Body of pancreas (tissue), 4 donors: ENCODE results near the gene MYO1G. TPM values are rescaled to one million over a fixed set of nuclear protein-coding genes. Genes with fewer than 3 reads are reported as not detected.

ENCODE experiments used
- ATAC-seq: fragments of 150-250 bp; one replicate; pipeline ENCODE4 v1.9.1; 2016
- DNase-seq, 4 donors: peaks; one replicate each; pipeline ENCODE4 v3.0.0-alpha.2; 2019
- H3K27ac ChIP-seq, 4 donors: fragments of 200-600 bp; sonication (generic); 1 replicate in 3 of 4; 2 replicates in 1 of 4; pipeline versions ENCODE4 v1.5.1 to v1.6.1; 2016 to 2019; ENCODE audit warnings: mild to moderate bottlenecking in 1 of 4, mixed read lengths in 1 of 4, moderate library complexity in 1 of 4
- H3K27me3 ChIP-seq, 2 donors: fragments of 200-600 bp; sonication (generic); one replicate each; pipeline ENCODE4 v1.6.0; 2016; ENCODE audit warnings: mild to moderate bottlenecking in 1 of 2
- H3K36me3 ChIP-seq, 2 donors: fragments of 200-600 bp; sonication (generic); replicated peaks in 1 of 2; 2 replicates each; pipeline ENCODE4 v1.5.1; 2016; ENCODE audit warnings: low read depth in 2 of 2; ENCODE audit not compliant: insufficient read depth in 1 of 2
- H3K4me1 ChIP-seq: fragments of 200-600 bp; sonication (generic); one replicate; pipeline ENCODE4 v1.6.0; 2016
- H3K4me3 ChIP-seq, 2 donors: fragments of 200-600 bp; sonication (generic); 1 replicate in 1 of 2; 2 replicates in 1 of 2; pipeline ENCODE4 v1.5.1; 2016 to 2019
- H3K9me3 ChIP-seq, 3 donors: fragments of 200-600 bp; sonication (generic); 1 replicate in 2 of 3; 2 replicates in 1 of 3; pipeline ENCODE4 v1.5.1; 2016
- CTCF ChIP-seq, 7 experiments: fragments of 450-650 bp in 4 of 7; fragments of 200-600 bp in 3 of 7; sonication (generic) in 3 of 7; IDR thresholded peaks; one replicate each; pipeline ENCODE4 v1.5.1; 2016 to 2019; ENCODE audit warnings: antibody characterized with exemption in 7 of 7
- POLR2A ChIP-seq, 3 donors: fragments of 450-650 bp; IDR thresholded peaks; one replicate each; pipeline ENCODE4 v1.6.1; 2016; ENCODE audit warnings: antibody characterized with exemption in 3 of 3, mild to moderate bottlenecking in 2 of 3
- WGBS, 2 donors: methylation state at CpG; one replicate each; pipeline ENCODE4 v1.1.5; 2017; 5-methylcytosine and 5-hydroxymethylcytosine counted together
- intact Hi-C: fragments of 100-400 bp; cut with DNase I; formaldehyde crosslinking; loops from one replicate; pipeline ENCODE4 v1.15.1; 2023
- total RNA-seq, 2 donors: library from RNA; depleted of rRNA; stranded (reverse); fragments of >200 nt; gene quantifications; one replicate each; pipeline ENCODE4 v1.1.0, GENCODE V29; 2016

MYO1G gene
- total RNA-seq, 2 donors from 2014 or later, result 2.3 to 3.3 TPM

- no peak overlapping the region for H3K27ac ChIP-seq
- no peak overlapping the region for H3K4me3 ChIP-seq
- DNase-seq (no peak), ATAC-seq (no peak)
- TF ChIP-seq CTCF (IDR thresholded peaks at IDR 0.05), result no peak
- intact Hi-C loops, result no loop called here
- no peaks in the 10 kb centered on the region for H3K9me3 ChIP-seq
- no peaks in the 10 kb centered on the region for H3K4me1 ChIP-seq
- H3K36me3 ChIP-seq, result no peaks in the 10 kb centered on the region
- 74 to 85% methylated on average over 7 of the region's 7 CpGs for WGBS, 2 donors
- H3K27me3 ChIP-seq, result no peaks in the 10 kb centered on the region
Observed at GRCh38 chr7:44944821-44945220, 34.0 kb downstream of the MYO1G start.

- Histone ChIP-seq H3K9me3 (no peaks in the 10 kb centered on the region), H3K27me3 (no peaks in the 10 kb centered on the region), H3K4me3 (no peak overlapping the region), H3K36me3 (no peaks in the 10 kb centered on the region), H3K4me1 (no peaks in the 10 kb centered on the region), H3K27ac (no peak overlapping the region)
- DNase-seq (no peak), ATAC-seq (no peak)
- intact Hi-C loops, result no loop called here
- TF ChIP-seq CTCF (IDR thresholded peaks at IDR 0.05) (no peak), POLR2A (IDR thresholded peaks at IDR 0.05) (no peak)
Observed at GRCh38 chr7:44943631-44944030, 35.2 kb downstream of the MYO1G start.

GRCh38 chr7:44937426-44937825 is 41.4 kb downstream of the MYO1G start:
- intact Hi-C loops, result no loop called here
- TF ChIP-seq CTCF (IDR thresholded peaks at IDR 0.05), result no peak
- TF ChIP-seq POLR2A (IDR thresholded peaks at IDR 0.05), result no peak
- no peaks in the 10 kb centered on the region for H3K9me3 ChIP-seq
- no peak for DNase-seq
- no peak overlapping the region for H3K27ac ChIP-seq
- no peaks in the 10 kb centered on the region for H3K36me3 ChIP-seq
- no peaks in the 10 kb centered on the region for H3K27me3 ChIP-seq
- no peak overlapping the region for H3K4me3 ChIP-seq
- WGBS, 2 donors, result 44 to 50% methylated on average over 5 of the region's 5 CpGs
- no peak for ATAC-seq
- H3K4me1 ChIP-seq, result no peaks in the 10 kb centered on the region

GRCh38 chr7:44936322-44936721 is 42.5 kb downstream of the MYO1G start:
- DNase-seq (no peak), ATAC-seq (no peak)
- 41 to 61% methylated on average over 5 of the region's 5 CpGs for WGBS, 2 donors
- no peak for TF ChIP-seq POLR2A (IDR thresholded peaks at IDR 0.05)
- no peak for TF ChIP-seq CTCF (IDR thresholded peaks at IDR 0.05)
- Histone ChIP-seq H3K36me3 (no peaks in the 10 kb centered on the region), H3K9me3 (no peaks in the 10 kb centered on the region), H3K27ac (no peak overlapping the region), H3K4me3 (no peak overlapping the region), H3K27me3 (no peaks in the 10 kb centered on the region), H3K4me1 (no peaks in the 10 kb centered on the region)
- intact Hi-C loops, result no loop called here

GRCh38 chr7:44935583-44935982 is 43.2 kb downstream of the MYO1G start:
- TF ChIP-seq POLR2A (IDR thresholded peaks at IDR 0.05), result no peak
- TF ChIP-seq CTCF (IDR thresholded peaks at IDR 0.05), result no peak
- ATAC-seq (no peak), DNase-seq (no peak)
- H3K36me3 ChIP-seq, result no peaks in the 10 kb centered on the region
- H3K27ac ChIP-seq, result no peak overlapping the region
- no peaks in the 10 kb centered on the region for H3K9me3 ChIP-seq
- H3K4me1 ChIP-seq, result no peaks in the 10 kb centered on the region
- H3K27me3 ChIP-seq, result no peaks in the 10 kb centered on the region
- WGBS, 2 donors, result 61 to 64% methylated on average over 2 to 4 of the region's 4 CpGs
- intact Hi-C loops, result no loop called here
- H3K4me3 ChIP-seq, result no peak overlapping the region
